Measurements from ENCODE around the gene NUBP2.

- TF ChIP-seq EGR1 (IDR thresholded peaks at IDR 0.05) (no peak), EP300 (IDR thresholded peaks at IDR 0.05; ENCODE audit: borderline replicate concordance) (no peak), MAX (IDR thresholded peaks at IDR 0.05) (no peak), RAD21 (IDR thresholded peaks at IDR 0.05; ENCODE audit: low read depth) (no peak)
Measured at GRCh38 chr16:1808691-1809090, 25.9 kb downstream of the NUBP2 start.

Measured in Ishikawa (cell line).